Measurements from ENCODE around the gene PASK. TPM values are rescaled to one million over a fixed set of nuclear protein-coding genes. Genes with fewer than 3 reads are reported as not detected.

Gene PASK
- total RNA-seq, 1 donor from 2014 or later = 15.7 TPM

DNA sequence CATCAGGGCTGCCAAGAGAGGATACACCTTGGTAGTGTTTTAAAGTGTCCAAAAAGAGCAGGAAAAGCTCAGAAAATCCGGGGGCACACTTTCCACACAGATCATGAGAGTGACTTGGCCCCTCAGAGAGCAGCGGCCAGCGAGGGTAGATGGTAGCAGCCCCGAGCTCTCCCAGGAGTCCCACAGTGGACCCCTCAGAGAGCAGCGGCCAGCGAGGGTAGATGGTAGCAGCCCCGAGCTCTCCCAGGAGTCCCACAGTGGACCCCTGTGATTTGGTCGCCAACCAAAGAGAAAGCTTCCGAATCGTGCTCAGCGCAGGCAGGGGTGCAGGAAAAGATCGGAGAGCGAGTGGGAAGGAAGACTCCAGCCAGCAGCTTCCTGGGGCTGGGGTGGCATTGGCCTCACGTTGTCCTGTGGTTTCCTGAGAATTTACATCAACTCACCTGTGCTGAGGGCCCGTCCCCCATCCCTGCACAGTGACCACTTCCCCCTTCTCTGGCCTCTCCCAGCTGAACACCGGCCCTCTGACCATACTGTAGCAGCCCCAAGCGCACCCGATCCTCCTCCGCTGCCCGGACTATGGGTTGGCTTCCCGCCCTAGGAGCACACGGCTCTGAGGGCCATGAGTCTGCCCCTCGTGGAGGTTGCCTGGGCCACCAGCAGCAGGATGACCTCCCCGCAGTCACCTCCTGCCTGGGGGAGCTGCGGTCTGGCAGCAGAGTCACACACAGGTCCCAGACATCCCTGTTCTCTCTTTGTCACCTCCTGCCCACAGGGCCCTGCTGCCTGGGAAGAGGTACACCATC lies 80.9 kb downstream of the PASK start:
- Histone ChIP-seq H3K27ac (no peak overlapping the region), H3K9me3 (no peaks in the 10 kb centered on the region), H3K27me3 (no peaks in the 10 kb centered on the region), H3K4me3 (no peak overlapping the region), H3K36me3 (peaks cover 38% of the 10 kb centered on the region), H3K4me1 (no peaks in the 10 kb centered on the region)
- DNase-seq (no peak), ATAC-seq (no peak)
- intact Hi-C loops (cut with DNase I) = no loop called here
- TF ChIP-seq, protein P1, sequence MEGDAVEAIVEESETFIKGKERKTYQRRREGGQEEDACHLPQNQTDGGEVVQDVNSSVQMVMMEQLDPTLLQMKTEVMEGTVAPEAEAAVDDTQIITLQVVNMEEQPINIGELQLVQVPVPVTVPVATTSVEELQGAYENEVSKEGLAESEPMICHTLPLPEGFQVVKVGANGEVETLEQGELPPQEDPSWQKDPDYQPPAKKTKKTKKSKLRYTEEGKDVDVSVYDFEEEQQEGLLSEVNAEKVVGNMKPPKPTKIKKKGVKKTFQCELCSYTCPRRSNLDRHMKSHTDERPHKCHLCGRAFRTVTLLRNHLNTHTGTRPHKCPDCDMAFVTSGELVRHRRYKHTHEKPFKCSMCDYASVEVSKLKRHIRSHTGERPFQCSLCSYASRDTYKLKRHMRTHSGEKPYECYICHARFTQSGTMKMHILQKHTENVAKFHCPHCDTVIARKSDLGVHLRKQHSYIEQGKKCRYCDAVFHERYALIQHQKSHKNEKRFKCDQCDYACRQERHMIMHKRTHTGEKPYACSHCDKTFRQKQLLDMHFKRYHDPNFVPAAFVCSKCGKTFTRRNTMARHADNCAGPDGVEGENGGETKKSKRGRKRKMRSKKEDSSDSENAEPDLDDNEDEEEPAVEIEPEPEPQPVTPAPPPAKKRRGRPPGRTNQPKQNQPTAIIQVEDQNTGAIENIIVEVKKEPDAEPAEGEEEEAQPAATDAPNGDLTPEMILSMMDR (IDR thresholded peaks at IDR 0.05) = no peak

DNA sequence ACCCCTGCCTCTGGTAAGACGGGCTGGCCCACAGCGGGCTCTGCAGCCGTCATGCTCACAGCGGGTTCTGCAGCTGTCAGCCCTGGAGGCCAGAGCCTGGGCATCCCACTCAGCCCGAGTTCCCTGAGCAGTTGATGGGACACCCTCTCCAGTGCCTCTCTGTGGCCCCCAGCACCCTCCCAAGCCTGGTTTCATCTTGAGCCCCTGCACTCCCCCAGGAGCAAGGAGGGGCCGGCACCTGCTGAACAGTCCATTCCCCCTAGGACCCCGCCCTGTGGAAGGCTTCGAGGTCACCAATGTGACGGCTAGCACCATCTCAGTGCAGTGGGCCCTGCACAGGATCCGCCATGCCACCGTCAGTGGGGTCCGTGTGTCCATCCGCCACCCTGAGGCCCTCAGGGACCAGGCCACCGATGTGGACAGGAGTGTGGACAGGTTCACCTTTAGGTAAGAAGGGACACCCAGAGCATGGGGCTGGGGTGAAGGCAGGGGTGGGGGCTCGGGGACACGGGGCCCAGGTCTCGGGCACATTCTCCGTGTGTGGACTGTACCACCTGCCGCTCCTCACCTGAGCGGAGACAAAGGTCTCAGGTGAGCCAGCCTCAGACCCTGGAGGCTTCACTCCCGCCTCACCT lies 81.7 kb downstream of the PASK start:
- H3K4me1 ChIP-seq = peaks cover 3% of the 10 kb centered on the region
- DNase-seq = no peak
- no peak for ATAC-seq

DNA sequence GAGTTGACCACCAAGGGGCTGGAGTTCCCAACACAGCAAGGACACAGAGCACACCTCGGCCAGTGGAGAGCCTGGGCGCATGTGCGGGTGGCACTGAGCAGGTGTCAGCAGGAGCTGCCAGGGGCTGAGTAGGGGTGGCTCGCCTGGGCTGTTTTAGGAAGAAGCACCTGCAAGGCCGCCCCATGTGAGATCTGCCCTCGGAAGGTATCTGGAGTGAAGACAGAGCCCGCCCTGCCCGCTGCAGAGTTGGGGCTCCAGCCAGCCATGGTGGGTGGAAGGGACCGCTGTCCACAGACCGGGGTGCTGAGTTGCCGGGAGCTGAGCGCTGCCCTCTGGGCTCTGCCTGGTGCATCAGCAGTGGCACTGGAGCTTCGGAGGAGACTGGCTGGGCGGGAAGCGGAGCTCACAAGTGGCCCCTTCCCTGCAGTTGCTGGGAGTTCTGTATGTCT lies 82.4 kb downstream of the PASK start:
- TF ChIP-seq, protein P1 (IDR thresholded peaks at IDR 0.05) = no peak
- Histone ChIP-seq H3K4me3 (no peak overlapping the region), H3K4me1 (peaks cover 8% of the 10 kb centered on the region), H3K9me3 (no peaks in the 10 kb centered on the region), H3K36me3 (peaks cover 26% of the 10 kb centered on the region), H3K27ac (no peak overlapping the region), H3K27me3 (no peaks in the 10 kb centered on the region)
- DNase-seq (peak; percentile 63), ATAC-seq (no peak)
- intact Hi-C loops (cut with DNase I) = no loop called here

More for the DNA sequence above, 81.7 kb downstream of the PASK start:
- H3K27me3 ChIP-seq = no peaks in the 10 kb centered on the region
- TF ChIP-seq, protein P1 (IDR thresholded peaks at IDR 0.05) = no peak
- peaks cover 33% of the 10 kb centered on the region for H3K36me3 ChIP-seq
- intact Hi-C loops (cut with DNase I) = no loop called here
- H3K9me3 ChIP-seq = no peaks in the 10 kb centered on the region
- no peak overlapping the region for H3K4me3 ChIP-seq
- no peak overlapping the region for H3K27ac ChIP-seq

DNA sequence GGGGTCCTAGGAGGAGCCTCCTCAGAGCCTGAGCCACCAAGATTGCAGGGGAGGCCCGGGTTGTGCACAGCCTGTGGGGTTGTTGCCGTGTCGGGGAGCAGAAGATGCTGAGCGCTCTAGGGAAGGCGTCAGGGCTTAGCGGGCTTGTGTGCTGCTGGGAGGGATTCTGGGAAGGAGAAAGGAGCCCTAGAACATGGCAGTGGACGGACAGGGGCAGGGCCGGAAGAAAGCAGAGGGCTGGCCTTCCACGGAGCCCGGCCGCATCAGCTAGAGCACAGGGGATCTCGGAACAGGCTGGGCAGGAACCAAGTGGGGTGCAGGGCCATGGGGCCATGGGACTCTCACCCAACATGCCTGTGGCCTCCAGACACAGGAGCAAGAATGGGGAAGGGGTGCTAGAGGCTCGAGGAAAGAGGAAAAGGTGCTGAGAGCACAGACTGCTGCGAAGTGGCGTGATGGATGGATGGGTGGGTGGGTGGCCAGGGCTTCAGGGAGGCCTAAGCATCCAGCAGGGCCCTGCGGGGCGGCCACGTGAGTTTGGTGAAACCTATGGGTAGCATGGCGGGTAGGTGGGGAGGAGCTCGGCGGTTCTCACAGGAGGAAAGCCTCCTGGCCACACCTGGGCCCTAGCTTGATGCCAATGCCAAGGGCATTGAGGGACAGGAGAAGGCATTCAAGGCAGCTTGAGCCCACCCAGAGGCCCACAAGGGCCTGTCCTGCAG lies 82.9 kb downstream of the PASK start:
- Histone ChIP-seq H3K27me3 (no peaks in the 10 kb centered on the region), H3K4me3 (no peak overlapping the region), H3K9me3 (no peaks in the 10 kb centered on the region), H3K4me1 (peaks cover 8% of the 10 kb centered on the region), H3K36me3 (peaks cover 24% of the 10 kb centered on the region), H3K27ac (no peak overlapping the region)
- no peak for ATAC-seq
- intact Hi-C loops (cut with DNase I) = no loop called here
- DNase-seq = no peak
- TF ChIP-seq, protein P1 (IDR thresholded peaks at IDR 0.05) = no peak

DNA sequence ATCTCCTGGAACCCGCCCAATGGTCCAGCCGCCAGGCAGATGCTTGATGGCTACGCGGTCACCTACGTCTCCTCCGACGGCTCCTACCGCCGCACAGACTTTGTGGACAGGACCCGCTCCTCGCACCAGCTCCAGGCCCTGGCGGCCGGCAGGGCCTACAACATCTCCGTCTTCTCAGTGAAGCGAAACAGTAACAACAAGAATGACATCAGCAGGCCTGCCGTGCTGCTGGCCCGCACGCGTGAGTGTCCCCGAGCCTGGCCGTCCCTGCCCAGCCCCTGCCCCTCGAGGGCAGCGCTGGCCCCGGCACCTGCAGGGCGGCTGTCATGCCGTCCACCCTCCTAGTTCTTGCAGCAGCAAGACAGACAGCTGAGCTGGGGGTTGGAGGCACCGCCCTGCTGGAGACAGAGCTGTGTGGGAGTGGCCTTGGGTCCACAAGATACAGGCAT lies 83.9 kb downstream of the PASK start:
- peaks cover 8% of the 10 kb centered on the region for H3K4me1 ChIP-seq
- no peaks in the 10 kb centered on the region for H3K27me3 ChIP-seq
- ATAC-seq (no peak), DNase-seq (no peak)
- intact Hi-C loops (cut with DNase I) = no loop called here
- H3K4me3 ChIP-seq = no peak overlapping the region
- peaks cover 20% of the 10 kb centered on the region for H3K36me3 ChIP-seq
- TF ChIP-seq, protein P1 (IDR thresholded peaks at IDR 0.05) = no peak
- H3K9me3 ChIP-seq = no peaks in the 10 kb centered on the region
- H3K27ac ChIP-seq = no peak overlapping the region
